Measurements from ENCODE around the gene HHLA2. TPM values are rescaled to one million over a fixed set of nuclear protein-coding genes. Genes with fewer than 3 reads are reported as not detected.

Gene HHLA2
- total RNA-seq, 2 donors from 2014 or later = not detected

DNA sequence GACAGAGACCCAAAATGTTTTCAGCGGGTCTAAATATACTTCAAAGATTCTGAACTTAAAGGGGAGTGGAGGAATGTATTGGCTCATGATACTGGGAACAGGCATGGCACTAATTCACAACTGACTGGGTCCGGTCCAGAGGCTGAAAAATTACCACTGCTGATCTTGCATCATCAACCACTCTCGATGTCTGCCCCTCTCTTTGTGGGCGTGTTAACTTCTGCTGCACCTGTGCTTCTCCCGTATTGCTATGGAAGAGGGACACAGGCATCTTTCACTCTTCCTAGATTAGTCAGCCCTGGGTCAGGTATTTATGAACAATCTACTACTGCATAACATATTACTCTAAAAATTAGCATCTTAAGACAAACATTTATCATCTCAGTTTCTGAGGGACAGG is 33.2 kb downstream of the HHLA2 start:
- Mint-ChIP-seq H3K9me3 (no peaks in the 10 kb centered on the region), H3K27me3 (ENCODE audit: insufficient read depth) (no peaks in the 10 kb centered on the region), H3K4me3 (no peak overlapping the region), H3K4me1 (no peaks in the 10 kb centered on the region), H3K36me3 (ENCODE audit: low read depth) (no peaks in the 10 kb centered on the region), H3K27ac (no peak overlapping the region)
- H3K27ac ChIP-seq (ENCODE audit: low read depth, low read length) = no peak overlapping the region
- no peaks in the 10 kb centered on the region for H3K4me1 ChIP-seq (ENCODE audit: control insufficient read depth, insufficient read depth, low read length)
- no peak overlapping the region for H3K4me3 ChIP-seq (ENCODE audit: low read length)
- TF ChIP-seq, protein P1, sequence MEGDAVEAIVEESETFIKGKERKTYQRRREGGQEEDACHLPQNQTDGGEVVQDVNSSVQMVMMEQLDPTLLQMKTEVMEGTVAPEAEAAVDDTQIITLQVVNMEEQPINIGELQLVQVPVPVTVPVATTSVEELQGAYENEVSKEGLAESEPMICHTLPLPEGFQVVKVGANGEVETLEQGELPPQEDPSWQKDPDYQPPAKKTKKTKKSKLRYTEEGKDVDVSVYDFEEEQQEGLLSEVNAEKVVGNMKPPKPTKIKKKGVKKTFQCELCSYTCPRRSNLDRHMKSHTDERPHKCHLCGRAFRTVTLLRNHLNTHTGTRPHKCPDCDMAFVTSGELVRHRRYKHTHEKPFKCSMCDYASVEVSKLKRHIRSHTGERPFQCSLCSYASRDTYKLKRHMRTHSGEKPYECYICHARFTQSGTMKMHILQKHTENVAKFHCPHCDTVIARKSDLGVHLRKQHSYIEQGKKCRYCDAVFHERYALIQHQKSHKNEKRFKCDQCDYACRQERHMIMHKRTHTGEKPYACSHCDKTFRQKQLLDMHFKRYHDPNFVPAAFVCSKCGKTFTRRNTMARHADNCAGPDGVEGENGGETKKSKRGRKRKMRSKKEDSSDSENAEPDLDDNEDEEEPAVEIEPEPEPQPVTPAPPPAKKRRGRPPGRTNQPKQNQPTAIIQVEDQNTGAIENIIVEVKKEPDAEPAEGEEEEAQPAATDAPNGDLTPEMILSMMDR (conservative IDR thresholded peaks at IDR 0.05) = no peak
- no peaks in the 10 kb centered on the region for H3K27me3 ChIP-seq (ENCODE audit: control insufficient read depth, insufficient read depth, low read length, poor library complexity, severe bottlenecking)
- WGBS, 2 experiments (ENCODE audit: insufficient coverage in 1 of 2, insufficient read length in 1 of 2) = 92 to 98% methylated on average over 5 of the region's 5 CpGs
- H3K9ac ChIP-seq (ENCODE audit: extremely low read depth, low read length, poor library complexity, severe bottlenecking) = no peak overlapping the region
- DNase-seq = no peak
- H3K36me3 ChIP-seq (ENCODE audit: control insufficient read depth, insufficient read depth, low read length) = no peaks in the 10 kb centered on the region
- no peaks in the 10 kb centered on the region for H3K9me3 ChIP-seq (ENCODE audit: control insufficient read depth, low read length)

DNA sequence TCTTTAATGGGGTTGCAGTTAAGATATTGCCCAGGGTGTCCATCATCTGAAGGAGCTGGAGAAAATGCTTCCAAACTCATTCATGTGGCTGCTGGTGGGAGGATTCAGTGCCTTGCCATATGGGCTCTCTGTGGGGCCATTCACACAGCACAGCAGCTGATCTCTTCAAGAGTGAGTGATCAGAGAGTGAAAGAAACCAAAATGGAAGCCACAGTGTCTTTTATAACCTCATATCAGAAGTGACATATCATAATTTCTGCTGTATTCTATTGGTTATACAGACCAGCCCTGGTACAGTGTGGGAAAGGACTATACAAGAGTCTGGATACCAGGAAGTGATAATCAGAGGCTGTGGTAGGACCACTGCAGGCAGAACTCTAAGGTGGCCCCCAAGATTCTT is 33.6 kb downstream of the HHLA2 start:
- no peak overlapping the region for H3K4me3 Mint-ChIP-seq
- H3K27me3 ChIP-seq (ENCODE audit: control insufficient read depth, insufficient read depth, low read length, poor library complexity, severe bottlenecking) = no peaks in the 10 kb centered on the region
- no peaks in the 10 kb centered on the region for H3K36me3 ChIP-seq (ENCODE audit: control insufficient read depth, insufficient read depth, low read length)
- H3K9me3 ChIP-seq (ENCODE audit: control insufficient read depth, low read length) = no peaks in the 10 kb centered on the region
- no peak overlapping the region for H3K27ac ChIP-seq (ENCODE audit: low read depth, low read length)
- H3K27me3 Mint-ChIP-seq (ENCODE audit: insufficient read depth) = no peaks in the 10 kb centered on the region
- H3K4me1 Mint-ChIP-seq = no peaks in the 10 kb centered on the region
- H3K9me3 Mint-ChIP-seq = no peaks in the 10 kb centered on the region
- TF ChIP-seq, protein P1 (conservative IDR thresholded peaks at IDR 0.05) = no peak
- no peak overlapping the region for H3K27ac Mint-ChIP-seq
- H3K4me1 ChIP-seq (ENCODE audit: control insufficient read depth, insufficient read depth, low read length) = no peaks in the 10 kb centered on the region
- no peak overlapping the region for H3K4me3 ChIP-seq (ENCODE audit: low read length)
- H3K9ac ChIP-seq (ENCODE audit: extremely low read depth, low read length, poor library complexity, severe bottlenecking) = no peak overlapping the region
- no peaks in the 10 kb centered on the region for H3K36me3 Mint-ChIP-seq (ENCODE audit: low read depth)
- DNase-seq = no peak

DNA sequence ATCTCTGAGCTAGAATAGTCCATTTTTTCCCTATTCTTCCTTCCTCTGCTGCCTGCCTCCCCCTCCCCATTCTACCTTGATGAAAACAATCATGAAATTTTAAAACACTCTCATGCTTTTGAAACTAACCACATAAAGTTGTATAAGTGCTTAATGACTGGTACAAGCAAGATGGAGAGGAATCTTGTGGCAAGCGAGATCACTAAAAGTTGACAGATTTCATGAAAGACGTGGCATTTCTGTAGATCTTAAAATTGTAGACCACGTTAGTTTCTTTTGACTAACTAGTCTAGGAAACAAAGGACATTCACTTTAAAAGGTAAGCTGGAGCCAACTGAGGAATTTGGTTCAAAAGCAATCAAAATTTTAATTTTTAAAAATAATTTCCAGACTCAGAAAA is 35.4 kb downstream of the HHLA2 start:
- Histone ChIP-seq H3K4me3 (ENCODE audit: low read length) (no peak overlapping the region), H3K36me3 (ENCODE audit: control insufficient read depth, insufficient read depth, low read length) (no peaks in the 10 kb centered on the region), H3K9ac (ENCODE audit: extremely low read depth, low read length, poor library complexity, severe bottlenecking) (no peak overlapping the region), H3K9me3 (ENCODE audit: control insufficient read depth, low read length) (no peaks in the 10 kb centered on the region), H3K4me1 (ENCODE audit: control insufficient read depth, insufficient read depth, low read length) (no peaks in the 10 kb centered on the region), H3K27ac (ENCODE audit: low read depth, low read length) (no peak overlapping the region), H3K27me3 (ENCODE audit: control insufficient read depth, insufficient read depth, low read length, poor library complexity, severe bottlenecking) (no peaks in the 10 kb centered on the region)
- DNase-seq = no peak
- H3K27me3 Mint-ChIP-seq (ENCODE audit: insufficient read depth) = no peaks in the 10 kb centered on the region
- no peaks in the 10 kb centered on the region for H3K9me3 Mint-ChIP-seq
- TF ChIP-seq, protein P1 (conservative IDR thresholded peaks at IDR 0.05) = no peak
- 93 to 100% methylated on average over 3 of the region's 3 CpGs for WGBS, 2 experiments (ENCODE audit: insufficient coverage in 1 of 2, insufficient read length in 1 of 2)
- no peak overlapping the region for H3K4me3 Mint-ChIP-seq
- no peak overlapping the region for H3K27ac Mint-ChIP-seq
- H3K36me3 Mint-ChIP-seq (ENCODE audit: low read depth) = no peaks in the 10 kb centered on the region
- H3K4me1 Mint-ChIP-seq = no peaks in the 10 kb centered on the region
